ENCODE data around the gene TMEM43.

TMEM43 gene

GRCh38 chr3:14181253-14181652 lies 56.4 kb downstream of the TMEM43 start:
- FAIRE-seq, result no peak

- FAIRE-seq, result no peak
Observed at GRCh38 chr3:14183015-14183577, 58.2 kb downstream of the TMEM43 start.

DNA sequence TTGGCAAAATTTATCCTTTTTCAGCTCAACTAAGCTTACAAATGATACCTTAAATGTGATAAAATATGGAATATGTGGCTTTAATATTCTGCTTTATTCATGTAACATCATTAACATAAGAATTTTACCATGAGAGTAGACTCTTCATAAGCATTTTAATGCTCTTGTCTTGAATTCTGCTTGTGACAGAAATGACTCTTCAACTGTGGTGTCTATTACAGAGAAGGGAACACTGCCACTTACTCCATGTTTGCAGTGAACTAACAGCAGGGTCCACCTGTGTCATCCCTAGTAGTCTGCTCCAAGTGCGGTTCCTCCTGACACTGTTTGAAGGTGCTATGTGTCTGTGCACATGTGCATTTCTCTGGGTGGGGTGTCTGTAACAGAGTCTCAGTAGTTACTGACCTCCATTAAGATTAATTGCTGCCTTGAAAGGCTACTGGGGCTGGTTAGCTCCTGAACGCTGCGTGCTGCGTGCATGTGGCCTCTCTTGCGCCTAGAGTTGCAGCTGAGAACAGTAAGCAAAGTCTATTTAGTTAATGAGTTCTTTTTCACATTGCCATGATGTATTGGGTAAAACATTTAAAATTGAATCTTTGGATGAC lies 62.1 kb downstream of the TMEM43 start:
- FAIRE-seq, result no peak

GRCh38 chr3:14188041-14188754 lies 63.3 kb downstream of the TMEM43 start:
- no peak for FAIRE-seq
